WTC11 (cell line): ENCODE results near the gene SLC7A10. TPM values are rescaled to one million over a fixed set of nuclear protein-coding genes. Genes with fewer than 3 reads are reported as not detected.

Experiments
- ATAC-seq: fragments of 200-7000 bp; cut with Tn5 transposase; 2 replicates; pipeline ENCODE4 v1.10.0; 2021; ENCODE audit warnings: mild to moderate bottlenecking, moderate library complexity
- CTCF ChIA-PET: fragments of 300-600 bp; sonication (Branson Sonifier 250); formaldehyde crosslinking; loops from one replicate; lab custom pipeline; 2021; ENCODE audit warnings: antibody characterized with exemption; lab: Charles Lee
- POLR2A ChIA-PET: fragments of 350-600 bp; sonication (Branson Sonifier 250); formaldehyde crosslinking; loops from one replicate; lab custom pipeline; 2021; ENCODE audit warnings: antibody characterized with exemption; lab: Charles Lee
- DNase-seq: peaks from one replicate; pipeline ENCODE4 v3.0.0; 2021; ENCODE audit warnings: low spot score
- H3K27ac Mint-ChIP-seq: 2 replicates; pipeline ENCODE4 v1.8.0; 2021; ENCODE audit warnings: mixed read lengths
- H3K27me3 Mint-ChIP-seq: 2 replicates; pipeline ENCODE4 v1.8.0; 2021; ENCODE audit warnings: low read depth, mild to moderate bottlenecking, moderate library complexity, mixed read lengths
- H3K36me3 Mint-ChIP-seq: 2 replicates; pipeline ENCODE4 v1.8.0; 2021; ENCODE audit warnings: mixed read lengths
- H3K4me1 Mint-ChIP-seq: 2 replicates; pipeline ENCODE4 v1.8.0; 2022; ENCODE audit warnings: mixed read lengths
- H3K4me3 Mint-ChIP-seq: 2 replicates; pipeline ENCODE4 v1.8.0; 2021; ENCODE audit warnings: mild to moderate bottlenecking, moderate library complexity, mixed read lengths
- H3K9me3 Mint-ChIP-seq: 2 replicates; pipeline ENCODE4 v1.8.0; 2021; ENCODE audit warnings: mixed read lengths
- GTF2I ChIP-seq: fragments of 250-450 bp; sonication (Bioruptor Pico); conservative IDR thresholded peaks from 2 replicates; pipeline ENCODE4 v1.4.0; 2021; ENCODE audit warnings: mild to moderate bottlenecking
- HMGA2 ChIP-seq: fragments of 250-450 bp; sonication (Bioruptor Pico); IDR thresholded peaks from 2 replicates; pipeline ENCODE4 v1.4.0; 2021; ENCODE audit warnings: mild to moderate bottlenecking, moderate library complexity
- JAZF1 ChIP-seq: fragments of 250-450 bp; sonication (Bioruptor Pico); IDR thresholded peaks from 2 replicates; pipeline ENCODE4 v1.9.0; 2021; ENCODE audit warnings: moderate library complexity, mild to moderate bottlenecking, inconsistent platforms
- OVOL2 ChIP-seq: fragments of 250-450 bp; sonication (Bioruptor Pico); IDR thresholded peaks from 2 replicates; pipeline ENCODE4 v1.9.0; 2021; ENCODE audit warnings: mild to moderate bottlenecking, borderline replicate concordance
- RORB ChIP-seq: fragments of 250-450 bp; sonication (Bioruptor Pico); IDR thresholded peaks from 2 replicates; pipeline ENCODE4 v1.9.0; 2021; ENCODE audit warnings: mild to moderate bottlenecking
- SMAD3 ChIP-seq: sonication (generic); formaldehyde crosslinking; IDR thresholded peaks from 2 replicates; pipeline ENCODE4 v1.8.0; 2022; ENCODE audit warnings: missing genetic modification reagents, mild to moderate bottlenecking, borderline replicate concordance
- SP1 ChIP-seq: sonication (generic); formaldehyde crosslinking; conservative IDR thresholded peaks from 2 replicates; pipeline ENCODE4 v1.8.1; 2022; ENCODE audit warnings: missing genetic modification reagents
- TCF7 ChIP-seq: sonication (generic); formaldehyde crosslinking; IDR thresholded peaks from 2 replicates; pipeline ENCODE4 v1.8.0; 2022; ENCODE audit warnings: mild to moderate bottlenecking, low read depth, missing genetic modification reagents, moderate library complexity
- TEAD4 ChIP-seq: sonication (generic); formaldehyde crosslinking; IDR thresholded peaks from 2 replicates; pipeline ENCODE4 v1.8.0; 2022; ENCODE audit warnings: mild to moderate bottlenecking, missing genetic modification reagents
- ZNF219 ChIP-seq: sonication (generic); formaldehyde crosslinking; IDR thresholded peaks from 2 replicates; pipeline ENCODE4 v1.8.0; 2023; ENCODE audit warnings: missing genetic modification reagents, mild to moderate bottlenecking, borderline replicate concordance
- ZNF263 ChIP-seq: sonication (generic); formaldehyde crosslinking; IDR thresholded peaks from 2 replicates; pipeline ENCODE4 v1.8.1; 2022; ENCODE audit warnings: low read depth, mild to moderate bottlenecking, moderate library complexity, missing genetic modification reagents
- ZNF396 ChIP-seq: fragments of 250-450 bp; sonication (Bioruptor Pico); IDR thresholded peaks from 2 replicates; pipeline ENCODE4 v1.8.0; 2021; ENCODE audit warnings: mild to moderate bottlenecking, moderate library complexity, borderline replicate concordance
- ZNF423 ChIP-seq: fragments of 250-450 bp; sonication (Bioruptor Pico); IDR thresholded peaks from 2 replicates; pipeline ENCODE4 v2.1.2; 2022; ENCODE audit warnings: mild to moderate bottlenecking, moderate library complexity
- total RNA-seq: library from RNA; stranded (reverse); gene quantifications from 3 replicates; pipeline ENCODE4 v1.2.3, GENCODE V29; 2021
- TF ChIP-seq, protein P1 (sequence below): sonication (generic); formaldehyde crosslinking; IDR thresholded peaks from 2 replicates; pipeline ENCODE4 v1.8.1; 2023; ENCODE audit warnings: mild to moderate bottlenecking, missing genetic modification reagents
- TF ChIP-seq, protein P2 (sequence below): sonication (generic); formaldehyde crosslinking; IDR thresholded peaks from 2 replicates; pipeline ENCODE4 v1.8.1; 2022; ENCODE audit warnings: low read depth, missing genetic modification reagents, borderline replicate concordance
- TF ChIP-seq, protein P3 (sequence below): sonication (generic); formaldehyde crosslinking; IDR thresholded peaks from 2 replicates; pipeline ENCODE4 v1.8.0; 2022; ENCODE audit warnings: mild to moderate bottlenecking, missing genetic modification reagents
- TF ChIP-seq, protein P4 (sequence below): sonication (generic); formaldehyde crosslinking; IDR thresholded peaks from 2 replicates; pipeline ENCODE4 v1.8.1; 2023; ENCODE audit warnings: mild to moderate bottlenecking, missing genetic modification reagents, moderate library complexity
- TF ChIP-seq, protein P5 (sequence below): fragments of 250-450 bp; sonication (Bioruptor Pico); IDR thresholded peaks from 2 replicates; pipeline ENCODE4 v1.9.0; 2021; ENCODE audit warnings: mild to moderate bottlenecking

SLC7A10 gene
- total RNA-seq, 1 experiment from 2014 or later: 4.2 TPM

DNA sequence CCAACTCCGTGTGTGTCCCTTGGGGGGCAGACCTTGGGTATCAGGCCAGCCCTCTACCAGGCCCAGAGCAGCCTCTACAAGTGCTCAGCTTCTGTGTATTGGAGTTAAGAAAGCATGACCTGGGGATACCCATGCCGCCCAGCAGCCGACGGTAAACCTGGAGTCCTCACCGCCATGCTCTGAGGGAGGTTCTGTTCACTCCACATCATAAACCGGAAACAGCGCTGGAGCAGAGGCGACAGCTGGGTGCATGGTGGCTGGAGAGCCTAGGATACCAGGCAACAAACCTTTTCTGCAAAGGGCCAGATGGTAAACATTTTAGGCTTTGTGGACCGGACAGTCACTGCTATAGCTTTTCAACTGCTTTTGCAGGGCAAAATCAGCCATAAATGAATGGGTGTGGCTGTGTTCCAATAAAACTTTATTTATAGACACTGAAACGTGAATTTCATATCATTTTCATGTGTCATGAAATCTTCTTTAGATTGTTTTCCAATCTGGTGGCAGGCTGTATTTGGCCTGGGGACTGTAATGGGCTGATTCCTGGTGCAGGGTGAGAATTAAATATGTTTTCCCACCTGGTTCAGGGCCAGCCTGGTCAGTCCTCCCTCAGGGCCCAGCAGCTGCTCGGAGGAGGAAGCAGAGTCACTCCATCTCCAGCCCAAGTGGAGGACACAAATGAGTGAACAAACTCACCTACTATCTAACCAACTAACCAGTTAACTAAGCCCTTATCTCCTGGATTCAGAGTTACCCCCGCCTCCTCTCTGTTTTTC is 45.8 kb upstream of the SLC7A10 start:
- peaks cover 18% of the 10 kb centered on the region for H3K4me1 Mint-ChIP-seq
- TF ChIP-seq ZNF219 (CRISPR knock-in tag): no peak
- TF ChIP-seq SMAD3: no peak
- TF ChIP-seq, protein P1, sequence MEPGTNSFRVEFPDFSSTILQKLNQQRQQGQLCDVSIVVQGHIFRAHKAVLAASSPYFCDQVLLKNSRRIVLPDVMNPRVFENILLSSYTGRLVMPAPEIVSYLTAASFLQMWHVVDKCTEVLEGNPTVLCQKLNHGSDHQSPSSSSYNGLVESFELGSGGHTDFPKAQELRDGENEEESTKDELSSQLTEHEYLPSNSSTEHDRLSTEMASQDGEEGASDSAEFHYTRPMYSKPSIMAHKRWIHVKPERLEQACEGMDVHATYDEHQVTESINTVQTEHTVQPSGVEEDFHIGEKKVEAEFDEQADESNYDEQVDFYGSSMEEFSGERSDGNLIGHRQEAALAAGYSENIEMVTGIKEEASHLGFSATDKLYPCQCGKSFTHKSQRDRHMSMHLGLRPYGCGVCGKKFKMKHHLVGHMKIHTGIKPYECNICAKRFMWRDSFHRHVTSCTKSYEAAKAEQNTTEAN (CRISPR knock-in tag): no peak
- ATAC-seq: no peak
- no peaks in the 10 kb centered on the region for H3K36me3 Mint-ChIP-seq
- no peak overlapping the region for H3K27ac Mint-ChIP-seq
- CTCF ChIA-PET: interaction anchor here (0.7 to 1.5 kb wide), 2 partner anchors 87 to 136 kb away, joined by 4 read pairs; no protein-coding TSS in a partner anchor
- H3K4me3 Mint-ChIP-seq: no peak overlapping the region
- no peaks in the 10 kb centered on the region for H3K9me3 Mint-ChIP-seq
- no peaks in the 10 kb centered on the region for H3K27me3 Mint-ChIP-seq
- no peak for DNase-seq
- POLR2A ChIA-PET: interaction anchor here (1.1 kb wide), 1 partner anchor 29 kb away, joined by 3 read pairs; no protein-coding TSS in a partner anchor

DNA sequence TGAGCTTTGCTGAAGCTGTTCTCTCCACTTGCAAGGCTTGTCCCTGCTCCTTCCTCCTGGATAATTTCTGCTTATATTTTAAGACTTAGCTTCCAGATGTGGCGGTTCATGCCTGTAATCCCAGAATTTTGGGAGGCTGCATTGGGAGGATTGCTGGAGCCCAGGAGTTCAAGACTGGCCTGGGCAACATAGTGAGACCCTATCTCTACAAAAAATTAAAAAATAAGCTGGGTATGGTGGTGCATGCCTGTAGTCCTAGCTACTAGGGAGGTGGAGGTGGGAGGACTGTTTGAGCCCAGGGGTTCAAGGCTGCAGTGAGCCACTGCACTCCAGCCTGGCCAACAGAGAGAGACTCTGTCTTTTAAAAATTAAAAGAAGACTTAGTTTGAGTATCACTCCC is 45.1 kb upstream of the SLC7A10 start:
- no peak for TF ChIP-seq ZNF396 (CRISPR knock-in tag)
- TF ChIP-seq TCF7: no peak
- no peak for TF ChIP-seq OVOL2 (CRISPR knock-in tag)
- TF ChIP-seq, protein P2, sequence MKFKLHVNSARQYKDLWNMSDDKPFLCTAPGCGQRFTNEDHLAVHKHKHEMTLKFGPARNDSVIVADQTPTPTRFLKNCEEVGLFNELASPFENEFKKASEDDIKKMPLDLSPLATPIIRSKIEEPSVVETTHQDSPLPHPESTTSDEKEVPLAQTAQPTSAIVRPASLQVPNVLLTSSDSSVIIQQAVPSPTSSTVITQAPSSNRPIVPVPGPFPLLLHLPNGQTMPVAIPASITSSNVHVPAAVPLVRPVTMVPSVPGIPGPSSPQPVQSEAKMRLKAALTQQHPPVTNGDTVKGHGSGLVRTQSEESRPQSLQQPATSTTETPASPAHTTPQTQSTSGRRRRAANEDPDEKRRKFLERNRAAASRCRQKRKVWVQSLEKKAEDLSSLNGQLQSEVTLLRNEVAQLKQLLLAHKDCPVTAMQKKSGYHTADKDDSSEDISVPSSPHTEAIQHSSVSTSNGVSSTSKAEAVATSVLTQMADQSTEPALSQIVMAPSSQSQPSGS (CRISPR knock-in tag): no peak
- TF ChIP-seq GTF2I (CRISPR knock-in tag): no peak
- TF ChIP-seq ZNF423 (CRISPR knock-in tag): no peak
- TF ChIP-seq RORB (CRISPR knock-in tag): no peak
- no peak for TF ChIP-seq SP1 (CRISPR knock-in tag)
- no peak for TF ChIP-seq HMGA2 (CRISPR knock-in tag)
- TF ChIP-seq, protein P3, sequence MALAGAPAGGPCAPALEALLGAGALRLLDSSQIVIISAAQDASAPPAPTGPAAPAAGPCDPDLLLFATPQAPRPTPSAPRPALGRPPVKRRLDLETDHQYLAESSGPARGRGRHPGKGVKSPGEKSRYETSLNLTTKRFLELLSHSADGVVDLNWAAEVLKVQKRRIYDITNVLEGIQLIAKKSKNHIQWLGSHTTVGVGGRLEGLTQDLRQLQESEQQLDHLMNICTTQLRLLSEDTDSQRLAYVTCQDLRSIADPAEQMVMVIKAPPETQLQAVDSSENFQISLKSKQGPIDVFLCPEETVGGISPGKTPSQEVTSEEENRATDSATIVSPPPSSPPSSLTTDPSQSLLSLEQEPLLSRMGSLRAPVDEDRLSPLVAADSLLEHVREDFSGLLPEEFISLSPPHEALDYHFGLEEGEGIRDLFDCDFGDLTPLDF (CRISPR knock-in tag): no peak
- TF ChIP-seq, protein P1 (CRISPR knock-in tag): no peak
- TF ChIP-seq, protein P4, sequence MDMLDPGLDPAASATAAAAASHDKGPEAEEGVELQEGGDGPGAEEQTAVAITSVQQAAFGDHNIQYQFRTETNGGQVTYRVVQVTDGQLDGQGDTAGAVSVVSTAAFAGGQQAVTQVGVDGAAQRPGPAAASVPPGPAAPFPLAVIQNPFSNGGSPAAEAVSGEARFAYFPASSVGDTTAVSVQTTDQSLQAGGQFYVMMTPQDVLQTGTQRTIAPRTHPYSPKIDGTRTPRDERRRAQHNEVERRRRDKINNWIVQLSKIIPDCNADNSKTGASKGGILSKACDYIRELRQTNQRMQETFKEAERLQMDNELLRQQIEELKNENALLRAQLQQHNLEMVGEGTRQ (CRISPR knock-in tag): no peak
- TF ChIP-seq, protein P5, sequence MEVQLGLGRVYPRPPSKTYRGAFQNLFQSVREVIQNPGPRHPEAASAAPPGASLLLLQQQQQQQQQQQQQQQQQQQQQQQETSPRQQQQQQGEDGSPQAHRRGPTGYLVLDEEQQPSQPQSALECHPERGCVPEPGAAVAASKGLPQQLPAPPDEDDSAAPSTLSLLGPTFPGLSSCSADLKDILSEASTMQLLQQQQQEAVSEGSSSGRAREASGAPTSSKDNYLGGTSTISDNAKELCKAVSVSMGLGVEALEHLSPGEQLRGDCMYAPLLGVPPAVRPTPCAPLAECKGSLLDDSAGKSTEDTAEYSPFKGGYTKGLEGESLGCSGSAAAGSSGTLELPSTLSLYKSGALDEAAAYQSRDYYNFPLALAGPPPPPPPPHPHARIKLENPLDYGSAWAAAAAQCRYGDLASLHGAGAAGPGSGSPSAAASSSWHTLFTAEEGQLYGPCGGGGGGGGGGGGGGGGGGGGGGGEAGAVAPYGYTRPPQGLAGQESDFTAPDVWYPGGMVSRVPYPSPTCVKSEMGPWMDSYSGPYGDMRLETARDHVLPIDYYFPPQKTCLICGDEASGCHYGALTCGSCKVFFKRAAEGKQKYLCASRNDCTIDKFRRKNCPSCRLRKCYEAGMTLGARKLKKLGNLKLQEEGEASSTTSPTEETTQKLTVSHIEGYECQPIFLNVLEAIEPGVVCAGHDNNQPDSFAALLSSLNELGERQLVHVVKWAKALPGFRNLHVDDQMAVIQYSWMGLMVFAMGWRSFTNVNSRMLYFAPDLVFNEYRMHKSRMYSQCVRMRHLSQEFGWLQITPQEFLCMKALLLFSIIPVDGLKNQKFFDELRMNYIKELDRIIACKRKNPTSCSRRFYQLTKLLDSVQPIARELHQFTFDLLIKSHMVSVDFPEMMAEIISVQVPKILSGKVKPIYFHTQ: no peak
- TF ChIP-seq JAZF1 (CRISPR knock-in tag): no peak
- no peak for TF ChIP-seq ZNF263 (CRISPR knock-in tag)
- TF ChIP-seq TEAD4 (CRISPR knock-in tag): no peak
- Mint-ChIP-seq H3K4me3 (no peak overlapping the region), H3K27ac (no peak overlapping the region), H3K36me3 (no peaks in the 10 kb centered on the region), H3K9me3 (no peaks in the 10 kb centered on the region), H3K27me3 (no peaks in the 10 kb centered on the region), H3K4me1 (peaks cover 18% of the 10 kb centered on the region)
- DNase-seq (no peak), ATAC-seq (no peak)
- ChIA-PET CTCF (interaction anchor here (1.5 kb wide), 1 partner anchor 136 kb away, joined by 4 read pairs; no protein-coding TSS in a partner anchor), POLR2A (no interaction called here)
